ENCODE data around the gene SLC16A7.

The SLC16A7 gene

DNA sequence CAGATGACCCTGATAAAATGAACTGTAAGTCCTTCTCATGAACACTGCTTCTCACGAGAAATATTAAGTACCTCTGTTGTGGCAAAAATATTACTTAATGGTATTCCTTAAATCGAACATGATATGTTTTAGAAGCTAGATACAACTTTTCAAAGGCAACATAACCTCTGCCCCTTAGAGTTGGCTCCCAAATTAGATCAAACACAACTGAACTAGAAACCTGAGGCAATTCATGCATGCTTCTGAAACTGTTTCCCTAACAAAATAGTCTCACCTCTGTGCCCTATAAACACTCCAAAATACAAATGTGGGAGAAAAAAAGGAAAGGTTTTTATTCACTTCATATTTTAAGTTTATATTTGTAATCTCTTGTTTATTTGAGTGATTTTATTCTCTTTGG, 121.6 kb downstream of the SLC16A7 start (continued):
- TF ChIP-seq, protein P1, sequence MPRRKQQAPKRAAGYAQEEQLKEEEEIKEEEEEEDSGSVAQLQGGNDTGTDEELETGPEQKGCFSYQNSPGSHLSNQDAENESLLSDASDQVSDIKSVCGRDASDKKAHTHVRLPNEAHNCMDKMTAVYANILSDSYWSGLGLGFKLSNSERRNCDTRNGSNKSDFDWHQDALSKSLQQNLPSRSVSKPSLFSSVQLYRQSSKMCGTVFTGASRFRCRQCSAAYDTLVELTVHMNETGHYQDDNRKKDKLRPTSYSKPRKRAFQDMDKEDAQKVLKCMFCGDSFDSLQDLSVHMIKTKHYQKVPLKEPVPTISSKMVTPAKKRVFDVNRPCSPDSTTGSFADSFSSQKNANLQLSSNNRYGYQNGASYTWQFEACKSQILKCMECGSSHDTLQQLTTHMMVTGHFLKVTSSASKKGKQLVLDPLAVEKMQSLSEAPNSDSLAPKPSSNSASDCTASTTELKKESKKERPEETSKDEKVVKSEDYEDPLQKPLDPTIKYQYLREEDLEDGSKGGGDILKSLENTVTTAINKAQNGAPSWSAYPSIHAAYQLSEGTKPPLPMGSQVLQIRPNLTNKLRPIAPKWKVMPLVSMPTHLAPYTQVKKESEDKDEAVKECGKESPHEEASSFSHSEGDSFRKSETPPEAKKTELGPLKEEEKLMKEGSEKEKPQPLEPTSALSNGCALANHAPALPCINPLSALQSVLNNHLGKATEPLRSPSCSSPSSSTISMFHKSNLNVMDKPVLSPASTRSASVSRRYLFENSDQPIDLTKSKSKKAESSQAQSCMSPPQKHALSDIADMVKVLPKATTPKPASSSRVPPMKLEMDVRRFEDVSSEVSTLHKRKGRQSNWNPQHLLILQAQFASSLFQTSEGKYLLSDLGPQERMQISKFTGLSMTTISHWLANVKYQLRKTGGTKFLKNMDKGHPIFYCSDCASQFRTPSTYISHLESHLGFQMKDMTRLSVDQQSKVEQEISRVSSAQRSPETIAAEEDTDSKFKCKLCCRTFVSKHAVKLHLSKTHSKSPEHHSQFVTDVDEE (CRISPR knock-in tag; IDR thresholded peaks at IDR 0.05), result no peak
- TF ChIP-seq BACH2 (CRISPR knock-in tag; IDR thresholded peaks at IDR 0.05; ENCODE audit: borderline replicate concordance), result no peak
- TF ChIP-seq RARB (CRISPR knock-in tag; IDR thresholded peaks at IDR 0.05), result no peak

DNA sequence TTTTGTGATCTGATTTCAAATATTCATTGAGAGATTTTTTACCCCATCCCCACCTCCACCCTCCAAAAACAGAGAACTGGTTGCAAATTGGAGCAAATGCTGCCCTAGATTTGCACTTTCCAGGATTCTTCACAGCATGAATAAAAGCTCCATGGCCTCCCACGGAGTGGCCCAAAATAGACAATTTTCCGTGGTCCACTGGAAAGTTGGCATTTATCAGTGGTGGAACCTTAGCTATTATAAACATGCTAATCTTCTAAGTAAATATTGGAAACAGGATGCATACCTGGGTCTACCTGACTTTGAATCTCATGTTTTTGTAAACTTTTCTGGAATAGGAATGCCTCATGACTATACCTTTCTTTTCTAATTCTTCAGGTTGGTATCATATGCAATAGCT, 123.9 kb downstream of the SLC16A7 start:
- no peak for ATAC-seq
- no peak for TF ChIP-seq ZNF565 (CRISPR knock-in tag; conservative IDR thresholded peaks at IDR 0.05; ENCODE audit: low read depth)
- TF ChIP-seq, protein P2, sequence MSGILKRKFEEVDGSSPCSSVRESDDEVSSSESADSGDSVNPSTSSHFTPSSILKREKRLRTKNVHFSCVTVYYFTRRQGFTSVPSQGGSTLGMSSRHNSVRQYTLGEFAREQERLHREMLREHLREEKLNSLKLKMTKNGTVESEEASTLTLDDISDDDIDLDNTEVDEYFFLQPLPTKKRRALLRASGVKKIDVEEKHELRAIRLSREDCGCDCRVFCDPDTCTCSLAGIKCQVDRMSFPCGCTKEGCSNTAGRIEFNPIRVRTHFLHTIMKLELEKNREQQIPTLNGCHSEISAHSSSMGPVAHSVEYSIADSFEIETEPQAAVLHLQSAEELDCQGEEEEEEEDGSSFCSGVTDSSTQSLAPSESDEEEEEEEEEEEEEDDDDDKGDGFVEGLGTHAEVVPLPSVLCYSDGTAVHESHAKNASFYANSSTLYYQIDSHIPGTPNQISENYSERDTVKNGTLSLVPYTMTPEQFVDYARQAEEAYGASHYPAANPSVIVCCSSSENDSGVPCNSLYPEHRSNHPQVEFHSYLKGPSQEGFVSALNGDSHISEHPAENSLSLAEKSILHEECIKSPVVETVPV (CRISPR knock-in tag; IDR thresholded peaks at IDR 0.05), result no peak
- TF ChIP-seq GLIS3 (CRISPR knock-in tag; IDR thresholded peaks at IDR 0.05), result no peak
- TF ChIP-seq CSDC2 (CRISPR knock-in tag; IDR thresholded peaks at IDR 0.05), result no peak
- TF ChIP-seq OSR1 (CRISPR knock-in tag; IDR thresholded peaks at IDR 0.05), result no peak
- no peak for TF ChIP-seq SNAI2 (CRISPR knock-in tag; IDR thresholded peaks at IDR 0.05)
- TF ChIP-seq ZFP30 (CRISPR knock-in tag; IDR thresholded peaks at IDR 0.05), result no peak
- no peak for TF ChIP-seq TCF4 (CRISPR knock-in tag; IDR thresholded peaks at IDR 0.05; ENCODE audit: borderline replicate concordance)
- no peak for TF ChIP-seq TOX (CRISPR knock-in tag; IDR thresholded peaks at IDR 0.05; ENCODE audit: borderline replicate concordance)
- TF ChIP-seq PPARA (CRISPR knock-in tag; IDR thresholded peaks at IDR 0.05; ENCODE audit: borderline replicate concordance), result no peak
- TF ChIP-seq ZFP3 (CRISPR knock-in tag; IDR thresholded peaks at IDR 0.05), result no peak
- TF ChIP-seq, protein P1 (CRISPR knock-in tag; IDR thresholded peaks at IDR 0.05), result no peak
- TF ChIP-seq ARNTL (CRISPR knock-in tag; IDR thresholded peaks at IDR 0.05; ENCODE audit: borderline replicate concordance, low read depth), result no peak
- TF ChIP-seq POU6F1 (CRISPR knock-in tag; IDR thresholded peaks at IDR 0.05; ENCODE audit: borderline replicate concordance, low read depth), result no peak

- ATAC-seq, result no peak
- TF ChIP-seq, protein P3, sequence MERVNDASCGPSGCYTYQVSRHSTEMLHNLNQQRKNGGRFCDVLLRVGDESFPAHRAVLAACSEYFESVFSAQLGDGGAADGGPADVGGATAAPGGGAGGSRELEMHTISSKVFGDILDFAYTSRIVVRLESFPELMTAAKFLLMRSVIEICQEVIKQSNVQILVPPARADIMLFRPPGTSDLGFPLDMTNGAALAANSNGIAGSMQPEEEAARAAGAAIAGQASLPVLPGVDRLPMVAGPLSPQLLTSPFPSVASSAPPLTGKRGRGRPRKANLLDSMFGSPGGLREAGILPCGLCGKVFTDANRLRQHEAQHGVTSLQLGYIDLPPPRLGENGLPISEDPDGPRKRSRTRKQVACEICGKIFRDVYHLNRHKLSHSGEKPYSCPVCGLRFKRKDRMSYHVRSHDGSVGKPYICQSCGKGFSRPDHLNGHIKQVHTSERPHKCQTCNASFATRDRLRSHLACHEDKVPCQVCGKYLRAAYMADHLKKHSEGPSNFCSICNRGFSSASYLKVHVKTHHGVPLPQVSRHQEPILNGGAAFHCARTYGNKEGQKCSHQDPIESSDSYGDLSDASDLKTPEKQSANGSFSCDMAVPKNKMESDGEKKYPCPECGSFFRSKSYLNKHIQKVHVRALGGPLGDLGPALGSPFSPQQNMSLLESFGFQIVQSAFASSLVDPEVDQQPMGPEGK (CRISPR knock-in tag; IDR thresholded peaks at IDR 0.05; ENCODE audit: borderline replicate concordance), result no peak
- TF ChIP-seq TCF4 (CRISPR knock-in tag; IDR thresholded peaks at IDR 0.05; ENCODE audit: borderline replicate concordance) (no peak), CREB5 (CRISPR knock-in tag; IDR thresholded peaks at IDR 0.05; ENCODE audit: low read depth) (no peak), ZFP30 (CRISPR knock-in tag; IDR thresholded peaks at IDR 0.05) (no peak), ZNF8 (CRISPR knock-in tag; IDR thresholded peaks at IDR 0.05) (no peak), ISL1 (CRISPR knock-in tag; IDR thresholded peaks at IDR 0.05) (no peak), GLIS3 (CRISPR knock-in tag; IDR thresholded peaks at IDR 0.05) (no peak), RARB (CRISPR knock-in tag; IDR thresholded peaks at IDR 0.05) (no peak), CSDC2 (CRISPR knock-in tag; IDR thresholded peaks at IDR 0.05) (no peak), ARNTL (CRISPR knock-in tag; IDR thresholded peaks at IDR 0.05; ENCODE audit: borderline replicate concordance, low read depth) (no peak), BACH2 (CRISPR knock-in tag; IDR thresholded peaks at IDR 0.05; ENCODE audit: borderline replicate concordance) (no peak), POU6F1 (CRISPR knock-in tag; IDR thresholded peaks at IDR 0.05; ENCODE audit: borderline replicate concordance, low read depth) (no peak), PPARA (CRISPR knock-in tag; IDR thresholded peaks at IDR 0.05; ENCODE audit: borderline replicate concordance) (no peak), ZC3H10 (CRISPR knock-in tag; IDR thresholded peaks at IDR 0.05) (no peak)
Measured at GRCh38 chr12:59723520-59723919, 127.7 kb downstream of the SLC16A7 start.
